ENCODE results near the gene CDX2. TPM values are rescaled to one million over a fixed set of nuclear protein-coding genes. Genes with fewer than 3 reads are reported as not detected.

CDX2 gene
- total RNA-seq, 1 donor from 2014 or later = 0.33 TPM

DNA sequence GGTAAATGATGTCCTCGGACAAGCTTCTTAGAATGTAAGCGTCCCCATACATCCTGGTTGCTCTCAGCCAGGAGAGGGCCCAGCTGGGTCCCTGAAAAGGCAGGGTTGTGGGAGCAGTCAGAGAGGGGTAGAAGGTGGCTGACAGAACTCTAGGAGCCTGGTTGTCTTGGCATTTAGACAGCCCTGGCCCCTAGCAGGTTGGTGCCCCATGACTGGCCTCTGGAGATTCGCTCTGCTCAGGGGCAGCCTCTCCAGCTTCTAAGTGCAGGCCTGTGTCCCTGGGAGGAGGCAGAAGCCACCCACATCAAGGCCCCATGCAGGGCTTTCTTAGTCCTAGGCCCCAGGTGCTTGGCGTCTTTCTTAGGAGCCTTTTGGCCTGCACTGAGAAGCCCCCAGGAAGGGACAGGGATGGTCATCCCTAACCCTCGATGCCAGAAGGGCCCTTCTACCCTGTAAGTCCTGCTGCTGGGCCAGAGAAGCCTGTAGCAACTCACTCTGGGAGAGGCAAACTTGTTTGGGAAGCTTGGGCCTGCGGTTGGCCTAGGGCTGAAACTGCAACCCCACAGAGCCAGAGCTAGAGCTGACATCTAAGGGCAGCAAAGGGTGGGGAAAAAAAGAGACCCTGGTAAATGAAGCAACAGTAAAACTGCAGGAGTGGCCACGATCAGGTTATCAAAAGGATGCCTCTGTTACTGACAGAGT lies 2.8 kb upstream of the CDX2 start:
- H3K4me1 Mint-ChIP-seq (ENCODE audit: unreplicated experiment) = peaks cover 43% of the 10 kb centered on the region
- TF ChIP-seq, protein P1, sequence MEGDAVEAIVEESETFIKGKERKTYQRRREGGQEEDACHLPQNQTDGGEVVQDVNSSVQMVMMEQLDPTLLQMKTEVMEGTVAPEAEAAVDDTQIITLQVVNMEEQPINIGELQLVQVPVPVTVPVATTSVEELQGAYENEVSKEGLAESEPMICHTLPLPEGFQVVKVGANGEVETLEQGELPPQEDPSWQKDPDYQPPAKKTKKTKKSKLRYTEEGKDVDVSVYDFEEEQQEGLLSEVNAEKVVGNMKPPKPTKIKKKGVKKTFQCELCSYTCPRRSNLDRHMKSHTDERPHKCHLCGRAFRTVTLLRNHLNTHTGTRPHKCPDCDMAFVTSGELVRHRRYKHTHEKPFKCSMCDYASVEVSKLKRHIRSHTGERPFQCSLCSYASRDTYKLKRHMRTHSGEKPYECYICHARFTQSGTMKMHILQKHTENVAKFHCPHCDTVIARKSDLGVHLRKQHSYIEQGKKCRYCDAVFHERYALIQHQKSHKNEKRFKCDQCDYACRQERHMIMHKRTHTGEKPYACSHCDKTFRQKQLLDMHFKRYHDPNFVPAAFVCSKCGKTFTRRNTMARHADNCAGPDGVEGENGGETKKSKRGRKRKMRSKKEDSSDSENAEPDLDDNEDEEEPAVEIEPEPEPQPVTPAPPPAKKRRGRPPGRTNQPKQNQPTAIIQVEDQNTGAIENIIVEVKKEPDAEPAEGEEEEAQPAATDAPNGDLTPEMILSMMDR (IDR thresholded peaks at IDR 0.05; ENCODE audit: unreplicated experiment) = no peak
- peaks cover 34% of the 10 kb centered on the region for H3K27me3 Mint-ChIP-seq (ENCODE audit: unreplicated experiment)
- H3K36me3 Mint-ChIP-seq (ENCODE audit: low read depth, unreplicated experiment) = peaks cover 5% of the 10 kb centered on the region
- H3K27ac Mint-ChIP-seq (ENCODE audit: unreplicated experiment) = peak overlapping the region; percentile 36
- DNase-seq (ENCODE audit: low spot score) = no peak
- no peak overlapping the region for H3K4me3 Mint-ChIP-seq (ENCODE audit: unreplicated experiment)
- H3K9me3 Mint-ChIP-seq (ENCODE audit: unreplicated experiment) = no peaks in the 10 kb centered on the region

DNA sequence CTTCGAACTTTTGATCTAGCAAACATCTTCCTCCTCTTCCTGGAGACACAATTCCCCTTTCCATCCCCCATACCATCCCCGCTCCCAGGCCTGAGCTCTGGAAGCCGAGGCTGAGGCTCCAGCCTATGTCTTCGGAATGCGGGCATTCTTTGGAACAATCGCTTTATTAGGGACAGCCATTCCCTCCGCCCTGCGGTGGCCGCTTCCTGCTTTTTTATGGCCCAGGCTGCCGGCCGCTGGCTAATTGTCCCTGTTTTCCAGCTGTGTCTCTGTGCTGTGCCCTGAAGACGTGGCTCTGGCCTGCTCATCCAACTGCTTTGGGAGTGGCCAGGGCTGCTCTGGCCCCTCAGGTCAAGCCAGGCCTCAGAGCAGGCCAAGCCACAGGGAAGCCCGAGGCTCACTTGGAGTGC lies 2.1 kb upstream of the CDX2 start:
- DNase-seq (ENCODE audit: low spot score) = peak; percentile 65
- Mint-ChIP-seq H3K27me3 (ENCODE audit: unreplicated experiment) (peaks cover 36% of the 10 kb centered on the region), H3K27ac (ENCODE audit: unreplicated experiment) (peak overlapping the region; percentile 36), H3K4me1 (ENCODE audit: unreplicated experiment) (peaks cover 41% of the 10 kb centered on the region), H3K9me3 (ENCODE audit: unreplicated experiment) (no peaks in the 10 kb centered on the region), H3K4me3 (ENCODE audit: unreplicated experiment) (no peak overlapping the region), H3K36me3 (ENCODE audit: low read depth, unreplicated experiment) (peaks cover 5% of the 10 kb centered on the region)
- TF ChIP-seq, protein P1 (IDR thresholded peaks at IDR 0.05; ENCODE audit: unreplicated experiment) = no peak

DNA sequence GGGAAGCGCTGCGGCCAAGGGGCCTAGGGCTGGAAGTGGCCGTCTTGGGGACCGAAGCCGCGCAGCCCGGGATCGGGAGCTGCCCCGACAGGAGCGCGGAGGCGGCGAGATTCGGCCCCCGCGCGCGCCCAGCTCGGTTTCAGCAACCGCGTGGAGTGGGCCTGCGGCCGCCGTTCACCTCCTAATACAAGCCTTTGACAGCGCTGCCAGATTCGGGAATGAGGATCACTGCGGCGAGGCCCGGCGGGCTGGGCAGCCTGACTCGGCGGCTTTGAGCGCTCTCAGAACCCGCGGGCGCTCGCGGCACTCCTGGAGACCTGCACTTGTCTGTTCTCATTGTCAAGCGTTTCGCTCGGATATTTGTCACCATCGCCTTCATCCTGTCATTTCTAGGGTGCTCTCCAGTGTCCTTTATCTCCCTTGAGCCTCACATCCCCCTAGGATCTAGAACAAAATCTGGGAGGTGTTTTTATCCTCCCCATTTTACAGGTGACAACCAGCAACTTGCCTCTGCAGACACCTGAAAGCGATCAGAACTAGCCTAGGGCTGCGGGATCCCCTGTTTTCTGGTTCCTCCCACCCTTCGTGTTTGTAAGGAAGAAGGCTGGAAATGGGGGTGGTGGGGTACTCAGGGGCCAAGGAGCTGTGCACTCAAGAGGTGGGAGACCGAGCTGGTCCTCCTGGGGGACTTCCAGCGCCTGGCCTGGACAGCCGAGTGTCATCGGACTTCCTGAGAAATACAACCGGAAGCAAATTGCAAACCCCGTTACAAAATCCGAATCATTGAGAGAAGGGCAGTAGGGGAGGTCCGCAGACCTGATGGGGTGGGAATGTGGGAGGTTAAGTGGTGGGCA lies 1.5 kb upstream of the CDX2 start:
- Mint-ChIP-seq H3K9me3 (ENCODE audit: unreplicated experiment) (no peaks in the 10 kb centered on the region), H3K36me3 (ENCODE audit: low read depth, unreplicated experiment) (peaks cover 5% of the 10 kb centered on the region), H3K27me3 (ENCODE audit: unreplicated experiment) (peaks cover 42% of the 10 kb centered on the region), H3K27ac (ENCODE audit: unreplicated experiment) (peak overlapping the region; percentile 18), H3K4me1 (ENCODE audit: unreplicated experiment) (peaks cover 40% of the 10 kb centered on the region), H3K4me3 (ENCODE audit: unreplicated experiment) (no peak overlapping the region)
- DNase-seq (ENCODE audit: low spot score) = no peak
- TF ChIP-seq, protein P1 (IDR thresholded peaks at IDR 0.05; ENCODE audit: unreplicated experiment) = no peak

DNA sequence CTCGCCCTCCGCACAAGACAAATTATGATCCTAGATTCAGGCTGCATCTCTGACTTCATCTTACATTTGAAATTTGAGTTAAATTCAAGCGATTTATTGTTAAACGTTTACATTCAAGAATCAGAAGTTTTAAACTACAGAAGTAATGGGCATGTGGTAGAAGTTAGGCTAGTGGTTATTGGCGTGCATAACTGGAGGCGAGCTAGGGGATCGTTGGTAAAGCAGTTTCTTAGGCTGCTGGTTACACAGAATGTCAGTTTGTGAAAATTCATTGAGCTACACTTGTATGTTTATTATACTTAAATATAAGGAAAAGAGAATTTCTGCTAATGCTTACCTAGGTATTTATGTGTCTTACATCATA lies 733 bp upstream of the CDX2 start:
- peaks cover 5% of the 10 kb centered on the region for H3K36me3 Mint-ChIP-seq (ENCODE audit: low read depth, unreplicated experiment)
- no peaks in the 10 kb centered on the region for H3K9me3 Mint-ChIP-seq (ENCODE audit: unreplicated experiment)
- peaks cover 37% of the 10 kb centered on the region for H3K4me1 Mint-ChIP-seq (ENCODE audit: unreplicated experiment)
- peak overlapping the region; percentile 25 for H3K27ac Mint-ChIP-seq (ENCODE audit: unreplicated experiment)
- TF ChIP-seq, protein P1 (IDR thresholded peaks at IDR 0.05; ENCODE audit: unreplicated experiment) = no peak
- peaks cover 42% of the 10 kb centered on the region for H3K27me3 Mint-ChIP-seq (ENCODE audit: unreplicated experiment)
- no peak overlapping the region for H3K4me3 Mint-ChIP-seq (ENCODE audit: unreplicated experiment)
- DNase-seq (ENCODE audit: low spot score) = no peak

Measured in endothelial cell (in vitro differentiated cells).